GM21737 (cell line): ENCODE measurements around the gene RNU1-3.
"Not testable (repeated sequence)": the region's sequence is repeated elsewhere in the genome, so short reads cannot be mapped to it uniquely, and the experiment has no call there.

Experiments used
- ATAC-seq: cut with Tn5 transposase; IDR thresholded peaks from one replicate; pipeline ENCODE4 v1.9.1; 2021; ENCODE audit warnings: mild to moderate bottlenecking, moderate library complexity; ENCODE audit not compliant: unreplicated experiment

RNU1-3 gene

DNA sequence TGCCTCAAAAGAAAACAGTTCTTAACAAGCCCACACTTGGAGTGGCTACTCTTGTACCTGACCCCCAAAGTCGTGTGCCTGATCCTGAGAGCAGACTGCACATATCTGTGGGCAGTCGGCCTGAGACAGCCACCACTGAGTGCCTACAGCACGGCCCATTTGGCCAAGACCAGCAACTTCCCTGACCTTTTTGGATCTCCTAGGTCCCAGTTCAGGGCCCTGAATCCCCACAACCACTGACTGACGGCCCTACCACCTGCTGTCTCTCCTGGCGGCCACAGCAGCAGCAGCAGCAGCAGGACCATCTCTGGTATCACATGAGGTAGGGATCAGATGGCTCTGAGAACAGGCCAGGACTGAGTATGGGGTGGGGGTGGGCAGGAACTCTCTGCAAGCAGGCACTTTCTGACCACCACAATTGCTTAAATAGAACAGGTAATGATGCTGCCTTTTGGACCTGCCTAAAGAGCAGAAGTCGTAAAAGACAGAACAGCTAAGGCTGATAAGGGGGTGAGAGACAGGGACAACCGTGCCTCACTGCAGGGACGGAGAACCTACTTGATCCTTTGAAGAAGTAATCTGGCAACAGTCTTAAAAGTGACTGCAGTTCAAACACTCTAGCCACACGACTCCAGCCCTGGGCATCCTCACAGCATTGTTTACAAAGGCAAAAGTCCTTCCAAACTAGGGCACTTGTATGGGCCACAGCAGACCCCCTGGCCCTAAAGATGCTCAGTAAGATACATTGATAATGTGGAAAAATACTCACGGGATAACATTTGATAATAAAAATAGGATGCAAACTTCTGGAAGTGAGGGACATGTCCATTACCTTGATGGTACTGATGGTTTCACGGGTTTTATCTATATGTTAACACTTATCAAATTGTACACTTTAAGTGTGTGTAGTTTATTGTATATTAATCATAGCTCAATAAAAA, 27.4 kb downstream of the RNU1-3 start:
- ATAC-seq, result not testable (repeated sequence)

- not testable (repeated sequence) for ATAC-seq
These were observed 28.6 kb downstream of the RNU1-3 start for GRCh38 chr1:16637941-16638778.

GRCh38 chr1:16636551-16637195, 30.1 kb downstream of the RNU1-3 start:
- not testable (repeated sequence) for ATAC-seq

DNA sequence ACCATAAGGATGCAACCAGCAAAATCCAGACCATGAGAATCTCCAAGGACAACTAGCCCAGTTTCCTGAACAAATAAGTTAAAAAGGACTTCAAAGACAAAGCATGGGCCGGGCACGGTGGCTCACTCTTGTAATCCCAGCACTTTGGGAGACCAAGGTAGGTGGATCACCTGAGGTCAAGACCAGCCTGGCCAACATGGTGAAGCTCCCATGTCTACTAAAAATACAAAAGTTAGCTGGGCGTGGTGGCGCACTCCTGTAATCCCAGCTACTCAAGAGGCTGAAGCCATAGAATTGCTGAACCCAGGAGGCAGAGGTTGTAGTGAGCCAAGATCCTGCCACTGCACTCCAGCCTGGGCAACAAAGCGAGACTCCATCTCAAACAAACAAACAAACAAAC, 30.8 kb downstream of the RNU1-3 start:
- not testable (repeated sequence) for ATAC-seq

DNA sequence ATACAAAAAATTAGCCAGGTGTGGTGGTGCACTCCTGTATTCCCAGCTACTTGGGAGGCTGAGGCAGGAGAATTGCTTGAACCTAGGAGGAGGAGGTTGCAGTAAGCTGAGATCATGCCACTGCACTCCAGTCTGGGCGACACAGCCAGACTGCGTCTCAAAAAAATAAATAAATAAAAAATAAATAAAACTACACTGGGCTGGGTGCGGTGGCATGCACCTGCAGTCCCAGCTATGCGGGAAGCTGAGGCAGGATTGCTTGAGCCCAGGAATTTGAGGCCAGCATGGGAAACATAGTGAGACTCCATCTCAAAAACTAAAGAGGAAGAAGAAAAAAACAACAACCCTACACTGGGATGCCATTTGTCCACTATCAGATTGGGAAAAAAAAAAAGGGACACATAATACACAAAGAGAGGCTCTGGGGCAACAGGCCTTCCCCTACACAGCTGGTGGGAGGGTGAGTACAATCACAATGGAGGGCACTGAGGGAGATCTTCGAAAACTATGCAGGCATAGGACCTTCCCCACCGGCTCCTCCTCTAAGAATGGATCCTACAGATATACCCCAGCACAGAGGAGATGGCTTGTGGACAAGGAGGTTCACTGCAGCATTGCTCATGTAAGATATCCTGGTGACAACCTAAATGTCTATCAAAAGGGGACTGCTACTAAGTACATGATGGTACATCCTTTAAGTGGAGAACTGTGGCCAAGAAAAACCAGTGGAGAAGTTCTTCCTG, 33.0 kb downstream of the RNU1-3 start:
- not testable (repeated sequence) for ATAC-seq

GRCh38 chr1:16632044-16632850, 34.5 kb downstream of the RNU1-3 start:
- ATAC-seq, result not testable (repeated sequence)

DNA sequence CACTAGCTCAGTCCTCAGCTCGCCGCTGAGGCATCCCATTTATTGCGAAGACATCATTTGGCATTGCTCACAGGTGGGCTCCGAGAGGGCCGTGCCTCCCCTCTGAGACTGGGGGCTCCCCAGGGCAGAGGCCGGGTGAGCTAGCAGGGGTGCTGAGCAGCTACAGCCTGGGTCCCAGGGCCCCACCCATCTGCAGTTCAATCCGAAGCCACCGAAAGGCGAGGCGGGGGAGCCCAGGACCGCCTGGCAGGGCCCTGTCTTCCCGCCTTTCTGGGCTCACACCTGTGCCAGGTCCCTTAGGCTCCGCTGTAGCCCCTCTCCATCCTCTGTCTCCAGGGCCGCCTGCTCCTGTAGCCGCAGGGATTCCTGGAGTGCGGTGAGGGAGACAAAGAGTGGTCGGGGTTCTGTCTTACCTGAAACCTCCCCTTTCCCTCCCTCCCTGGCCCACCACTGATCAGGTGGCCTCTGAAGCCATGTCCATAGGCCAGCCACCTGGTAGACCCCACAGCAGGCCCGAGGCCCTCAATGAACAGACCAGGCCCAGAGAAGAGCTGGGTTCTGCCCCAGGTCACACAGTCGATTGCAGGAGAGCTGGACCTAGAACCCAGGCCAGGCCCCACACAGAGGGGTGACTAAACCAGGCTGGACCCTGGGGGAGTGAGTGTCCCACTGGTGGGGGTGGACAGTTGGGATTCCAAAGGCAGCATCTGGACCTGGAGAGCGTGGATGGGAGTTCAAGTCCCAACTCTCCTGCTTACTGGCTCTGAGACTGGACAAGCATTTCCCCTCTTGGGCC, 35.3 kb downstream of the RNU1-3 start:
- ATAC-seq, result no peak

GRCh38 chr1:16630661-16631247, 36.0 kb downstream of the RNU1-3 start:
- no peak for ATAC-seq

DNA sequence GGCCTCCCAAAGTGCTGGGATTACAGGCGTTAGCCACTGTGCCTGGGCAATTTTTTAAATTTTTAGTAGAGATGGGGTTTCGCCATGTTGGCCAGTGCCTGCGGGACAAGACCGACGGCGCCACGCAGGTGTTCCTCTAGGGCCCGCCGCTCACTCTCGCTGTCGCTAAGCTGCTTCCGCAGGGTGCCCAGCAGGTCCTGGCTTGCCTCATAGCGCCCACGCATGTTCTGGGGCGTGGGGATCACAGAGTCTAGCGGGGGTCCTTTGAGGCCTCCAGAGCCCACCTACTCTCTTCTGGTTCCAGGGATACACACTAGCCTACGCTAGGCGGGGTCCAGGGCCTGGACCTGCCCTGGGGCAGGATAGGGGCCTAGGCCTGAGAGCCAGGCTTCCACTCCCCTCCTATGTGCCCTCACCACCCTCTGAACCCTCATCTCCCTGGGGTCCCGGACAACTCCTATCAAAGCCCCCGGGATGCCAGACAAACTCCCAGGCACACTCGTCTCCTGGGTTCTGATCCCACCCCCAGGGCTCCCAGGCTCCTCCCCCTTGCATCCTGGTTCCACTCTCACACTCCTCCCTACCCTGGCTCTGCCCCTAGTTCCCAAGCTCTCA, 36.7 kb downstream of the RNU1-3 start:
- ATAC-seq, result not testable (repeated sequence)

- no peak for ATAC-seq
These were observed 38.2 kb downstream of the RNU1-3 start for GRCh38 chr1:16628361-16629111.

- ATAC-seq, result not testable (repeated sequence)
These were observed 40.3 kb downstream of the RNU1-3 start for GRCh38 chr1:16626409-16626983.

- ATAC-seq, result no peak
These were observed 41.0 kb downstream of the RNU1-3 start for GRCh38 chr1:16625497-16626408.

- ATAC-seq, result not testable (repeated sequence)
These were observed 42.7 kb downstream of the RNU1-3 start for GRCh38 chr1:16623812-16624719.

- ATAC-seq, result not testable (repeated sequence)
These were observed 43.4 kb downstream of the RNU1-3 start for GRCh38 chr1:16623337-16623736.
